MM.1S (cell line): ENCODE results near the gene ZNF254.

ENCODE experiments used
- CTCF ChIP-seq: fragments of 300-600 bp; sonication (generic); IDR thresholded peaks from 2 replicates; pipeline ENCODE4 v1.5.1; 2016; ENCODE audit warnings: antibody characterized with exemption, low read length, mixed read lengths
- EZH2 ChIP-seq: fragments of 300-600 bp; sonication (generic); optimal IDR thresholded peaks from 2 replicates; pipeline ENCODE3; 2017; ENCODE audit warnings: low read depth, mild to moderate bottlenecking, antibody characterized with exemption, low read length, mixed read lengths
- EZH2phosphoT487 ChIP-seq: fragments of 300-600 bp; sonication (generic); IDR thresholded peaks from 2 replicates; pipeline ENCODE4 v1.6.1; 2018; ENCODE audit warnings: antibody characterized with exemption, low read length

- TF ChIP-seq CTCF (no peak), EZH2 (no peak), EZH2phosphoT487 (no peak)
These were observed 15.9 kb upstream of the ZNF254 start for GRCh38 chr19:24071078-24071477.
